ENCODE measurements around the gene DCDC2. TPM values are rescaled to one million over a fixed set of nuclear protein-coding genes. Genes with fewer than 3 reads are reported as not detected.

The DCDC2 gene
- total RNA-seq, 4 donors from 2014 or later, result 0.09 TPM; not detected in 3

DNA sequence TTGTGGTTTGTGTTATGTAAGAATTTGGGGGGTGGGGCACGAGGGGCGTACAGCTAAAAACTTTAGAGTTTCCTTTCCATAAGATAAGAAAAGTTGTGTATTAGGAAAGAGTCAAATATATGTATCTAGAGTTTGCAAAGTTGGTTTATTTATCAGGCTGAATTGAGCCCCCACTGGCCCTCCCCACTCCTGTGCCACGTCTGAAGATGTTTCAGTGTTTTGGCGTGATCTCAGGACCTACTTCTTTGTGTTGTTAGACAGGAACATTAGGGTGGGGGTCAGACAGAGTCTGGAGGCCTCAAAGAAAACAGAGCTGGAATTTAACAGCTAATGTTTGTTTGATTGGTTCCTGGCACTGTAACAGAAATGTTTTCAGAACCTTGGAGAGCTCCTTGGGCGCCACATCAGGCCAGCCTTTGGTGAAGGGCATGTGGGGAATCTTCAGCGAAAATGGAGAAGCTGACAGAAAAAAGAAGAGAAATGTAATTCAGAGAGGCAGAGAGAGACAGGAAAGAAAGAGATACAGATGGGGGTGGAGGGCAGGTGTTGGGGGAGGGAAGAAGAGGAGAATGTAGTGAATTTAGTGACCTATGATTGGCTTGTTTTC lies 231.2 kb downstream of the DCDC2 start:
- DNase-seq (ENCODE audit: low spot score) (no peak), ATAC-seq (ENCODE audit: low FRiP score) (no peak)
- TF ChIP-seq, protein P1, sequence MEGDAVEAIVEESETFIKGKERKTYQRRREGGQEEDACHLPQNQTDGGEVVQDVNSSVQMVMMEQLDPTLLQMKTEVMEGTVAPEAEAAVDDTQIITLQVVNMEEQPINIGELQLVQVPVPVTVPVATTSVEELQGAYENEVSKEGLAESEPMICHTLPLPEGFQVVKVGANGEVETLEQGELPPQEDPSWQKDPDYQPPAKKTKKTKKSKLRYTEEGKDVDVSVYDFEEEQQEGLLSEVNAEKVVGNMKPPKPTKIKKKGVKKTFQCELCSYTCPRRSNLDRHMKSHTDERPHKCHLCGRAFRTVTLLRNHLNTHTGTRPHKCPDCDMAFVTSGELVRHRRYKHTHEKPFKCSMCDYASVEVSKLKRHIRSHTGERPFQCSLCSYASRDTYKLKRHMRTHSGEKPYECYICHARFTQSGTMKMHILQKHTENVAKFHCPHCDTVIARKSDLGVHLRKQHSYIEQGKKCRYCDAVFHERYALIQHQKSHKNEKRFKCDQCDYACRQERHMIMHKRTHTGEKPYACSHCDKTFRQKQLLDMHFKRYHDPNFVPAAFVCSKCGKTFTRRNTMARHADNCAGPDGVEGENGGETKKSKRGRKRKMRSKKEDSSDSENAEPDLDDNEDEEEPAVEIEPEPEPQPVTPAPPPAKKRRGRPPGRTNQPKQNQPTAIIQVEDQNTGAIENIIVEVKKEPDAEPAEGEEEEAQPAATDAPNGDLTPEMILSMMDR (IDR thresholded peaks at IDR 0.05), result no peak

DNA sequence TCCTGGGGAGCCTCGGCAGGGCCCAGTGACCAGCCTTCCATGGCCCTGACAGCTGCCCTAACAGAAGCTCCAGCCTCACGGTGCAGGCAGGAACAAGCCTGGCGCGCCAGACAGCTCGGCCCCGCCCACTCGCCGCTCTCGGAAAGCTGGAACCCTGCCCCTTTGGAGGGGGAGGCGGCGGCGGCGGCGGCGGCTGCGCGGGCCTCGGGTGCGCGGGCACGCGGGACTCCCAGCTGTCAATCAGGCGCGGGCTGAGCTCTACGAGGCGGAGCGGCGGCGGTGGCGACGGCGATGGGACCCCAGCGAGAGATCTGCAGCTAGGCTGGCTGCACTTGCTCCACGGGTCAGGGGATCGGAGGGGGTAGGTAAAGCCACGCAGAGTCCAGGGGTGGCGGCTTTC lies 231.9 kb downstream of the DCDC2 start, which contains the start of gene NRSN1:
Gene NRSN1, plus strand, starts transcription at position 236 of the 400 bp plus-strand sequence. CDS start 8,113 bp downstream, outside the sequence.
- TF ChIP-seq, protein P1 (IDR thresholded peaks at IDR 0.05), result no peak
- DNase-seq (ENCODE audit: low spot score) (no peak), ATAC-seq (ENCODE audit: low FRiP score) (no peak)

- no peak for ATAC-seq (ENCODE audit: low FRiP score)
- no peak for DNase-seq (ENCODE audit: low spot score)
- TF ChIP-seq, protein P1 (IDR thresholded peaks at IDR 0.05), result no peak
These were observed 235.7 kb downstream of the DCDC2 start for GRCh38 chr6:24122139-24122538.

Small RNA genes lying within 50 kb of the gene (small RNA-seq; reads per million reads assigned to genes)
- not detected for gene RF00218
- gene RNU6-391P, result not detected

Other genes with a start within 250 kb of the DCDC2 start
- not detected for gene NRSN1, start 231.8 kb downstream of the DCDC2 start, total RNA-seq
- 10 to 100 TPM; 22.8 to 27.5 (median 24.8) TPM for gene MRS2, start 44.9 kb upstream of the DCDC2 start, total RNA-seq
- gene GPLD1, start 131.5 kb upstream of the DCDC2 start, total RNA-seq, result 1 to 10 TPM; 3.6 to 9.7 (median 5.5) TPM
- 1 to 10 TPM; 3.8 to 6.1 (median 4.9) TPM for gene ALDH5A1, start 136.9 kb upstream of the DCDC2 start, total RNA-seq